ENCODE measurements around the gene TBC1D5. TPM values are rescaled to one million over a fixed set of nuclear protein-coding genes. Genes with fewer than 3 reads are reported as not detected.

TBC1D5 gene
- total RNA-seq, 4 donors from 2014 or later, result 29.2 to 114 (median 53.4) TPM

DNA sequence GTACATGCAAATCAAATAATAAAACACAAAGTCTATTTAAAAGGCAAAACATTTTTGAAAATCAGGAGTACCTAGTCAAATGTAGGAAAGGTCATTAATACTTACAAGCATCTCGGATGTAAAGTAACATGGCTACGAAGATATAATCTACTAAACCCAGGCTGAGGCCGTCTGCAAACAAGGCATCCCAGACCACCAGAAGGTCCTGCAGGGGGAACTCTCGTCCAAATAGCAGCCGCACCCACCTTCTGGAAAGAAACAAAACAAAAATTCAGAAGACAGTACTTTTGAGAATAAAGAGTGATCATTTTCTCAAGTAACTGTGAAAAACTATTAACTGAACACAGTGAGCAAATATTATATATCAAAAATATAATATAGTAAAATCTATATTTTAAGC, 434.5 kb downstream of the TBC1D5 start:
- DNase-seq, result no peak
- TF ChIP-seq POLR2A (IDR thresholded peaks at IDR 0.05), result no peak
- TF ChIP-seq CTCF (IDR thresholded peaks at IDR 0.05), result no peak
- no peaks in the 10 kb centered on the region for H3K4me1 ChIP-seq
- H3K36me3 ChIP-seq, result no peaks in the 10 kb centered on the region
- no peaks in the 10 kb centered on the region for H3K9me3 ChIP-seq
- no peak overlapping the region for H3K4me3 ChIP-seq
- H3K27me3 ChIP-seq, result no peaks in the 10 kb centered on the region
- H3K27ac ChIP-seq, result no peak overlapping the region

- Histone ChIP-seq H3K27ac (no peak overlapping the region), H3K4me3 (no peak overlapping the region), H3K9me3 (no peaks in the 10 kb centered on the region), H3K27me3 (no peaks in the 10 kb centered on the region), H3K4me1 (no peaks in the 10 kb centered on the region), H3K36me3 (no peaks in the 10 kb centered on the region)
- TF ChIP-seq POLR2A (IDR thresholded peaks at IDR 0.05), result no peak
- peak in 2 of 6 experiments; percentile 10 to 16 for TF ChIP-seq CTCF (IDR thresholded peaks at IDR 0.05)
- no peak for DNase-seq
Measured at GRCh38 chr3:17307482-17307881, 434.9 kb downstream of the TBC1D5 start.

GRCh38 chr3:17304969-17305368, 437.5 kb downstream of the TBC1D5 start:
- Histone ChIP-seq H3K9me3 (no peaks in the 10 kb centered on the region), H3K36me3 (no peaks in the 10 kb centered on the region), H3K4me1 (no peaks in the 10 kb centered on the region), H3K4me3 (no peak overlapping the region), H3K27ac (no peak overlapping the region), H3K27me3 (no peaks in the 10 kb centered on the region)
- no peak for DNase-seq
- TF ChIP-seq POLR2A (IDR thresholded peaks at IDR 0.05), result no peak
- TF ChIP-seq CTCF (IDR thresholded peaks at IDR 0.05), result no peak

- Histone ChIP-seq H3K9me3 (no peaks in the 10 kb centered on the region), H3K27me3 (no peaks in the 10 kb centered on the region), H3K36me3 (no peaks in the 10 kb centered on the region), H3K27ac (no peak overlapping the region), H3K4me1 (no peaks in the 10 kb centered on the region), H3K4me3 (no peak overlapping the region)
- TF ChIP-seq CTCF (IDR thresholded peaks at IDR 0.05), result no peak
- TF ChIP-seq POLR2A (IDR thresholded peaks at IDR 0.05), result no peak
- no peak for DNase-seq
Measured at GRCh38 chr3:17302774-17303173, 439.7 kb downstream of the TBC1D5 start.

GRCh38 chr3:17302170-17302569, 440.3 kb downstream of the TBC1D5 start:
- no peak for TF ChIP-seq POLR2A (IDR thresholded peaks at IDR 0.05)
- no peak for TF ChIP-seq CTCF (IDR thresholded peaks at IDR 0.05)
- no peak for DNase-seq
- no peaks in the 10 kb centered on the region for H3K9me3 ChIP-seq
- no peak overlapping the region for H3K27ac ChIP-seq
- H3K36me3 ChIP-seq, result no peaks in the 10 kb centered on the region
- H3K4me3 ChIP-seq, result no peak overlapping the region
- H3K4me1 ChIP-seq, result no peaks in the 10 kb centered on the region
- no peaks in the 10 kb centered on the region for H3K27me3 ChIP-seq

GRCh38 chr3:17301271-17301670, 441.2 kb downstream of the TBC1D5 start:
- H3K36me3 ChIP-seq, result no peaks in the 10 kb centered on the region
- DNase-seq, result no peak
- H3K4me1 ChIP-seq, result no peaks in the 10 kb centered on the region
- no peaks in the 10 kb centered on the region for H3K9me3 ChIP-seq
- no peak overlapping the region for H3K27ac ChIP-seq
- H3K27me3 ChIP-seq, result no peaks in the 10 kb centered on the region
- TF ChIP-seq CTCF (IDR thresholded peaks at IDR 0.05), result no peak
- TF ChIP-seq POLR2A (IDR thresholded peaks at IDR 0.05), result no peak
- no peak overlapping the region for H3K4me3 ChIP-seq
